ENCODE data around the gene TBC1D7.

- TF ChIP-seq, protein P1, sequence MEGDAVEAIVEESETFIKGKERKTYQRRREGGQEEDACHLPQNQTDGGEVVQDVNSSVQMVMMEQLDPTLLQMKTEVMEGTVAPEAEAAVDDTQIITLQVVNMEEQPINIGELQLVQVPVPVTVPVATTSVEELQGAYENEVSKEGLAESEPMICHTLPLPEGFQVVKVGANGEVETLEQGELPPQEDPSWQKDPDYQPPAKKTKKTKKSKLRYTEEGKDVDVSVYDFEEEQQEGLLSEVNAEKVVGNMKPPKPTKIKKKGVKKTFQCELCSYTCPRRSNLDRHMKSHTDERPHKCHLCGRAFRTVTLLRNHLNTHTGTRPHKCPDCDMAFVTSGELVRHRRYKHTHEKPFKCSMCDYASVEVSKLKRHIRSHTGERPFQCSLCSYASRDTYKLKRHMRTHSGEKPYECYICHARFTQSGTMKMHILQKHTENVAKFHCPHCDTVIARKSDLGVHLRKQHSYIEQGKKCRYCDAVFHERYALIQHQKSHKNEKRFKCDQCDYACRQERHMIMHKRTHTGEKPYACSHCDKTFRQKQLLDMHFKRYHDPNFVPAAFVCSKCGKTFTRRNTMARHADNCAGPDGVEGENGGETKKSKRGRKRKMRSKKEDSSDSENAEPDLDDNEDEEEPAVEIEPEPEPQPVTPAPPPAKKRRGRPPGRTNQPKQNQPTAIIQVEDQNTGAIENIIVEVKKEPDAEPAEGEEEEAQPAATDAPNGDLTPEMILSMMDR (IDR thresholded peaks at IDR 0.05): no peak
- TF ChIP-seq POLR2A (IDR thresholded peaks at IDR 0.05; ENCODE audit: low read depth) (no peak), POLR2AphosphoS5 (IDR thresholded peaks at IDR 0.05) (no peak)
Measured at GRCh38 chr6:13351271-13351670, 22.9 kb upstream of the TBC1D7 start.

Measured in esophagus muscularis mucosa (tissue), 3 donors.